NCI-H2171 (cell line): ENCODE results near the gene E2F1.

Source experiments
- DNase-seq: peaks from one replicate; lab custom pipeline; 2025; lab: John Stamatoyannopoulos, UW

E2F1 gene

GRCh38 chr20:33687370-33687915 is 1.3 kb upstream of the E2F1 start:
- no peak for DNase-seq

- no peak for DNase-seq
Observed at GRCh38 chr20:33686984-33687366, 790 bp upstream of the E2F1 start.

- DNase-seq, result no peak
Observed at GRCh38 chr20:33685328-33686099, 671 bp downstream of the E2F1 start.

- peak; percentile 91 for DNase-seq
Observed at GRCh38 chr20:33684533-33685327, 1.5 kb downstream of the E2F1 start.

DNA sequence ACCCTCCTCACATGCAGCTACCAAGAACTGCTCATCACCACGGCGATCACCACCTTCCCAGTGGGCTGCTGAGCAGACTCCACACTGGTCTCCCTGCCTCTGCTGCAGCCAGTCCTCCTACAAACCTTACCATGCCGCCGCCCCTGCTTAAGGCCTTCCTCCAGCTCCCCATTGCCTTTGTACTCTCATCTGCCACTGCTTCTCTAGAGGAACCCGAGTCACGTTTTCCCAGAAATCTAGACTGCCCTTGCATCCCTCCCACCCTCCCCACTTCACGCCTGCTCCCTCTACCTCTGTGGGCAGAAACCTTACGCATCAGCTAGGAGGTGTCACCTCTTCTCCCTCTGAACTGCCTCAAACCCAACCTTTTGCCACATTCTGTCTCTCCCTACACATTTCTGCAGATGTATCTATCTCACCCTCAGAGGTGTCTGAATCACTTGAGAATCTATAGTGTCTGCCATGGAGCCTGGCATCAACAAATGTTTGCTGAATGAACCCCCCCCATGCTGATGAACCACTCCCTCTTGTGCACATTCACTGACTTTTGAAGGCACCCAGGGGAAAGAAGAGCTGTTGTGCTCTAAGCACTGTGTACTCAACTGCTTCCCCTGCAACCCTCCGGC is 4.3 kb downstream of the E2F1 start:
- DNase-seq, result no peak

- DNase-seq, result no peak
Observed at GRCh38 chr20:33681288-33681687, 4.9 kb downstream of the E2F1 start.

DNA sequence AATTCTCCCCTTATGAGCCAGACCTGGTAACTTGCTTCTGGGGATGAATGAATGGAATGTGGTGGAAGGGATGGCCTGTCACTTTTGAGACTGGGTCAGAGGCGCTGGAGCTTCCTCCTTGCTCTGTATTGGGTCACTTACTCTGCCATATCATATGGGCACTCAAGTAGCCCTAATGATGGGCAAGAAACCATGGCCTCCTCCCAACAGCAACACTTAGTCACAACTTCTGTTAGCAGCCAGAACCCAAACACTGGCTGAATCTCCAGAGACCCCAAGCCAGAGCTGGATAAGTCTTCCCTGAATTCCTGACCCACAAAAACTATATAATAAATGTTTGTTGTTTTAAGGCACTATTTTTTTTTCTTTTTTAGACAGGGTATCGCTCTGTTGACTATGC is 5.5 kb downstream of the E2F1 start:
- DNase-seq, result no peak

- DNase-seq, result no peak
Observed at GRCh38 chr20:33679758-33680485, 6.3 kb downstream of the E2F1 start.

GRCh38 chr20:33677991-33678702 is 8.0 kb downstream of the E2F1 start:
- DNase-seq, result no peak

DNA sequence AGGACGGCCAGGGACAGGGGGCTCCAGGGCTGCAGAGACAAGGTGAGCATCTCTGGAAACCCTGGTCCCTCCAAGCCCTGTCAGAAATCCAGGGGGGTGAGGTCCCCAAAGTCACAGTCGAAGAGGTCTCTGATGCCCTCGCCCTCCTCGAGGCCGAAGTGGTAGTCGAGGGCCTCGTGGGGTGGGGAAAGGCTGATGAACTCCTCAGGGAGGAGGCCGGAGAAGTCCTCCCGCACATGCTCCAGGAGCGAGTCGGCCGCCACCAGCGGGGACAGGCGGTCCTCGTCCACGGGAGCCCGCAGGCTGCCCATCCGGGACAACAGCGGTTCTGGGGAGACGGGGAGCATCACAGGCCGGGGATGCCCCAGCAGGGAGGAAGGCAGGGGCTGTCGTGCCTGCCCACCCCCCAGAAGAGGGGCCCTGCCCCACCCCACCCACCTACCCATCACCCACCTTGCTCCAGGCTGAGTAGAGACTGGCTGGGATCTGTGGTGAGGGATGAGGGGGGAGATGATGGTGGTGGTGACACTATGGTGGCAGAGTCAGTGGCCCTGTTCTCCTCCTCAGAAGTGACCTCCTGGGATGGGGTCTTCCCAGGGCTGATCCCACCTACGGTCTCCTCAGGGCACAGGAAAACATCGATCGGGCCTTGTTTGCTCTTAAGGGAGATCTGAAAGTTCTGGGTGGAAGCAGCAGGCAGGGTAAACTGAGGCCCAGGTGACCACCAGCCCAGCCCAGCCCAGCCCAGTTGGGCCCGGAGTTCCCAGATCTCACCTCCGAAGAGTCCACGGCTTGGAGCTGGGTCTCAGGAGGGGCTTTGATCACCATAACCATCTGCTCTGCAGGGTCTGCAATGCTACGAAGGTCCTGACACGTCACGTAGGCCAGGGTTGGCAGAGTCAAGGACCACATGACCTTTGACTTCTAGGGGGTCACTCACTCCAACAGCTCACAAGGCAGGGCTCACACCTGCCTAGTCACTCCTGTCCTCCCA is 9.2 kb downstream of the E2F1 start:
- no peak for DNase-seq

- no peak for DNase-seq
Observed at GRCh38 chr20:33676121-33676520, 10.1 kb downstream of the E2F1 start.

DNA sequence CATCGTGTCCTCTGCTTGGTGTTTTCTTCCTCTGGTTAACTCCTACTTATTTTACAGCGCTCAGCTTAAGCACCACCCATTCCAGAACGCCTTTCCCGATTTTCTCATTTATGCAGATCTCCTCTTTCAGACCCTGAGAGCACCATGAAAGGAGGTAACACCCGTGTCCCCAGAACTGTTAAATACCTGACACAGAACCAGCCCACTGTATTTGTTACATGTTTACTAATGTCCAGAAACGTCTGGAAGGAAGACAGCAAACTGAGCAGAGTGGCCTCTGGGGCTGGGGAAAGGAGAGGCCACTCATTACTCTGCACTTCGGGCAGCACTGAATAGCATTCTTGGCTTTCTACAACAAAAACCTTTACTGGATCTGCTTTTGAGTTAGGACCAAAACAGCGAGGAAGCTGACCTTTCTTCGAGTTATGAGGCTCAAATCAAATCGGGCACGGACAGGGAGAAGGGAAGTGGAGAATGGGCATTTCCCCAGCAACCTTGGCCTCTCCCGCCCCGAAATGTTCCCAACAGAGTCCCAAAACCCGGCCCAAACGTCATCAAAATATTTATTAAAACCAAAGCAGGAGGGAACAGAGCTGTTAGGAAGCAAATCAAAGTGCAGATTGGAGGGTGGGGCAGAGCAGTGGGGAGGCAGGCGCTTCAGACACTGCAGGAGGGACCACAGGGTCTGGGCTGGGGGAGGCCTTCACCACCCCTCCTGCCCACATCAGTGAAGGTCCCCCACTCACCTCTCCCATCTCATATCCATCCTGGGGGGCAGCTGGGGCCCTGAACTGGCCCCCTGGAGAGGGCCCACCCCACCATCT is 10.8 kb downstream of the E2F1 start:
- DNase-seq, result no peak

GRCh38 chr20:33674294-33675135 is 11.7 kb downstream of the E2F1 start, which contains the start of gene NECAB3:
Gene NECAB3 (minus strand): TSS chr20:33674428. CDS start chr20:33674352, 76 bp downstream.
- peak; percentile 69 for DNase-seq

GRCh38 chr20:33673410-33674293 is 12.5 kb downstream of the E2F1 start:
- DNase-seq, result no peak

GRCh38 chr20:33673114-33673409 is 13.1 kb downstream of the E2F1 start:
- no peak for DNase-seq

DNA sequence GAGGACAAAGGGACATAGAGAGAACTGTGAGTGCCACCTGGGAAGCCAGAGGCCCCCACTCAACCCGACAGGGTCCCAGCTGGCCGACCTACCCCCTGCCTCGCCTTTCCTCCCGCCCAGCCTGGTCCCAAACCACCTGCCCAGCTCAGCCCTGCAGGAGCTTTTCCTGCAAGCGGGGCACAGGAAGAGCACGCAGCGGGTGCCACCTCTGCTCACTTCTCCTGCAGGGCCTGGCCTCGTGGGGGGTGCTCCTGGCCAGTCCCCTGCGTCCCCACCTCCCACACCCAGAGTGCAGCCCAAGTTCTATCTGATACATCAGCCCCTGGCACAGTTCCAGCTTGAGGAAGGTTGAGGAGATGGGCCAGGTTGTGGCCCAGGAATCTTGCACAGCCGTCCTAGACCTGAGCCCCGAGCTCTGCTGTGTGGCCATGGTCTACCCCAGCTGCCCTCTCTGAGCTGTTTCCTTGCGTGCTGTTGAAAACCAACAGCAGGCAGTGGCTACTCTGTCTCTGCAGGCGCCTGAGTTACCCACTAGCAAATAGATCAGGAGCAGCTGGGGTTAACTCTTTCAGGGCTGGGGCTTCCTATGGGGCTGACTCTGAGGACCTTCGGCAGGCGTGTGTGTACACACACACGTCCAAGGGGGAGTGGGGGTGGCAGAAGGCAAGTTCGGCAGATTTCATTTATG is 13.6 kb downstream of the E2F1 start:
- peak; percentile 34 for DNase-seq
